AG09319 (cell line): ENCODE data around the gene GPR132.

ENCODE experiments used
- DNase-seq: peaks from one replicate; pipeline ENCODE4 v3.0.0-alpha.2; 2010; ENCODE audit warnings: low read depth; ENCODE audit errors: extremely low read depth
- TF ChIP-seq, protein P1 (sequence below): IDR thresholded peaks from 2 replicates; pipeline ENCODE4 v1.5.1; 2011; ENCODE audit warnings: low read depth, mild to moderate bottlenecking, inconsistent platforms, low read length, moderate library complexity

The GPR132 gene

DNA sequence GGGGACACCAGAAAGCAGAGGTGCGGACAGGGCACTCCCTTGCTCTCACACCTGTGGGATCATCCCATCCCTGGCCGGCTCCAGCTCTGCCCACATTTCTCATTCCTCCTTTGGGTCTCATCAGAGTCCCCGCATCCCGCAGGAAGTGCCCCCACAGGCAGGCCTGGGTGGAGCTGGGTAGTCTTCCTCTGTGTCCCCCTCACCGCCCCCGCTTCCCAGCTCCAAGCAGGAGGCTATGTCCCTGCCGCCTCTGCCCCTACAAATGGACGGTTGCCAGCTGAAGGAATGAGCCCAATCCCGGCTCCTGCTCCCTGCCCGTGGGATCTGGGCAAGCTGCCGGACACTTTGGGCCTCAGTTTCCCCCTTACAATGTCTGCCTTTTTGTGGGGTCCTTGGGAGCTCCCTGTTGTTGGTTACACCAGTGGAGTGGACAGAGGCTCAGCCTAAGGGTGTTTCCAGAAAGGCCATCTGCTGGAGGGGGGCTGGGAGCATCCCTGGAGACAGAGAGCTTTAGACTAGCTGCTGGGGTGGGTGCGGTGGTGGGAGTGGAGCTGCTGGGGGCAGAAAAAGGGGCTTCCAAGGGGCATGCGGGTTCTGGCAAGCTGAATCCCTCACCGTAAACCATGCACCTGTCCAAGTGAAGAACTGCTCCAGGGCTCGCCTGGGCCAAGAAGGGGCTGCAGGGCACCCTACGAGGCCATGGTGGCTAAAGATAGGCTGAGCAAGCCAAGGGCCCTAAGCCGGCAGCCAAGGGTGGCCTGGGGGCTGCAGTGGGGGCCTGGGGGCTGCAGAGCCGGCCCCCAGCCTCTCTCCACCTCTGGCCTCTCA is 7.9 kb upstream of the GPR132 start:
- no peak for DNase-seq
- TF ChIP-seq, protein P1, sequence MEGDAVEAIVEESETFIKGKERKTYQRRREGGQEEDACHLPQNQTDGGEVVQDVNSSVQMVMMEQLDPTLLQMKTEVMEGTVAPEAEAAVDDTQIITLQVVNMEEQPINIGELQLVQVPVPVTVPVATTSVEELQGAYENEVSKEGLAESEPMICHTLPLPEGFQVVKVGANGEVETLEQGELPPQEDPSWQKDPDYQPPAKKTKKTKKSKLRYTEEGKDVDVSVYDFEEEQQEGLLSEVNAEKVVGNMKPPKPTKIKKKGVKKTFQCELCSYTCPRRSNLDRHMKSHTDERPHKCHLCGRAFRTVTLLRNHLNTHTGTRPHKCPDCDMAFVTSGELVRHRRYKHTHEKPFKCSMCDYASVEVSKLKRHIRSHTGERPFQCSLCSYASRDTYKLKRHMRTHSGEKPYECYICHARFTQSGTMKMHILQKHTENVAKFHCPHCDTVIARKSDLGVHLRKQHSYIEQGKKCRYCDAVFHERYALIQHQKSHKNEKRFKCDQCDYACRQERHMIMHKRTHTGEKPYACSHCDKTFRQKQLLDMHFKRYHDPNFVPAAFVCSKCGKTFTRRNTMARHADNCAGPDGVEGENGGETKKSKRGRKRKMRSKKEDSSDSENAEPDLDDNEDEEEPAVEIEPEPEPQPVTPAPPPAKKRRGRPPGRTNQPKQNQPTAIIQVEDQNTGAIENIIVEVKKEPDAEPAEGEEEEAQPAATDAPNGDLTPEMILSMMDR, result no peak

DNA sequence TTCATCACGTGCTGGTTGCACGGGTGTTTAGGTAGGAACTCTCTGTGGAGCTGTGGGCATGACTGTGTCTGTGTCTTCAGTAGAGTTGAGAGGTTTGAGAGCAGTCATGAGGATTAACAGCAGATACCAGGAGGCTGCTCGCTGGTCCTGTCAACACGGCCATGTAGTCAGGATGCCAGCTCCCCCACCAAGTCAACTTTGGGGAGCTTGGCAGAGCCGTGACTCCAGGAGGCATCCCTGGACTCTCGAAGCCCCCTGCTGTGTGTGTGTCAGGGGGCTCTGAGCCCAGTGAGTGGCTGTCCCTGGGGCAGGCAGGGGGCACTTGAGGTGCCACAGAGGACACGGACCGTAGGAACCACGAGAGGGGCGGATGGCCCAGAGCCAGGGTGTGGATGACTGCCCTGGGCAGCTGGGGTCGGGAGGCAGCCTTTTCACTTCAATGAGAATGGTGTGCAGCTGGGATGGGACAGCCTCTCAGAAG is 7.2 kb upstream of the GPR132 start:
- TF ChIP-seq, protein P1, result no peak
- DNase-seq, result no peak

DNA sequence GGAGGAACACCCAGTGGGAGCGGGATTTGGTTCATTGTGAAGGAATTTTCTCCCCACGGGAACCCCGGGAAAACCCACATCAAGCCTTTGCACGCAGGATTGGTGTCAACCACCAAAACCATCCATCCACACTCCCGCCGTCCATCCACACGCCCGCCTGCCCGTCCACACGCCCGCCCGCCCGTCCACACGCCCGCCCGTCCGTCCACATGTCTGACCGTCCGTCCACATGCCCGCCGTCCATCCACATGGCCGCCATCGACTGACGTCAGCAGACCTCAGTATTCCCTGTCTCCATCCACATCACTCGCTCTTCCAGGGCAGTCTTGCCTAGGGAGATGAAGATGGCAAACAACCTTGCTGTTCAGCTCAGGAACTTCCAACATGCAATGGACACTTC is 6.7 kb upstream of the GPR132 start:
- TF ChIP-seq, protein P1, result no peak
- no peak for DNase-seq

DNA sequence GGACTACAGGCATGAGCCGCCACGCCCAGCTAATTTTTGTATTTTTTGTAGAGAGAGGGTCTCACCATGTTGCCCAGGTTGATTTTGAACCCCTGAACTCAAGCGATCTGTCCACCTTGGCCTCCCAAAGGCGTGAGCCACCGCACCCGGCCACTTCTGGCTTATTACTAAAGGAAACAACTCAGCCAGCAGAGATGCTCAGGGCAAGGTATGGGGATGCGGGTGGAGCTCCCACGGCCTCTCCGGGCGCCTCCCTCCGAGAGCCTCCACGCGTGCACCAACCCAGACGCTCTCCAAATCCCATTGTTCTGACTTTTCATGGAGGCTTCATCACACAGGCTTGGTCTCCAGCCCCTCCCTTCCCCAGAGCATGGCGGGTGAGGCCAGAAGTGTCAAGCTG is 6.1 kb upstream of the GPR132 start:
- no peak for DNase-seq
- TF ChIP-seq, protein P1, result no peak

DNA sequence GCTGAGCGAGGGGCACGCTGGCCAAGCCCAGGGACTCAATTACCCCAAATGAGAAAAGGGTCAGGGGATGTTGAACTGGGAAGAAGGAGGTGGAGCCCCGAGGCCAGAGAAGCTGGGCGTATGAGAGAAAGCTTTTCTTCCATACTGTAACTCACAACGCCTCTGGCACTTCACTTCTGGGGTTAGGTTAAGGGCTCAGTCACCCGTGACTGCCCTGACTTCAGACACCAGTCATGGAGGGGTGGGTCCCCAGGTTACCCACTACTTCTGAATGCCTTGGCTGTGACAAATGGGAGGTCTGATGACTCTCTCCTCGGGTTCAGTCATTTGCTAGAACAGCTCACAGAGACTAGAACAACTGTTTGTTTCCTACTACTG is 5.5 kb upstream of the GPR132 start:
- TF ChIP-seq, protein P1, result no peak
- DNase-seq, result no peak

DNA sequence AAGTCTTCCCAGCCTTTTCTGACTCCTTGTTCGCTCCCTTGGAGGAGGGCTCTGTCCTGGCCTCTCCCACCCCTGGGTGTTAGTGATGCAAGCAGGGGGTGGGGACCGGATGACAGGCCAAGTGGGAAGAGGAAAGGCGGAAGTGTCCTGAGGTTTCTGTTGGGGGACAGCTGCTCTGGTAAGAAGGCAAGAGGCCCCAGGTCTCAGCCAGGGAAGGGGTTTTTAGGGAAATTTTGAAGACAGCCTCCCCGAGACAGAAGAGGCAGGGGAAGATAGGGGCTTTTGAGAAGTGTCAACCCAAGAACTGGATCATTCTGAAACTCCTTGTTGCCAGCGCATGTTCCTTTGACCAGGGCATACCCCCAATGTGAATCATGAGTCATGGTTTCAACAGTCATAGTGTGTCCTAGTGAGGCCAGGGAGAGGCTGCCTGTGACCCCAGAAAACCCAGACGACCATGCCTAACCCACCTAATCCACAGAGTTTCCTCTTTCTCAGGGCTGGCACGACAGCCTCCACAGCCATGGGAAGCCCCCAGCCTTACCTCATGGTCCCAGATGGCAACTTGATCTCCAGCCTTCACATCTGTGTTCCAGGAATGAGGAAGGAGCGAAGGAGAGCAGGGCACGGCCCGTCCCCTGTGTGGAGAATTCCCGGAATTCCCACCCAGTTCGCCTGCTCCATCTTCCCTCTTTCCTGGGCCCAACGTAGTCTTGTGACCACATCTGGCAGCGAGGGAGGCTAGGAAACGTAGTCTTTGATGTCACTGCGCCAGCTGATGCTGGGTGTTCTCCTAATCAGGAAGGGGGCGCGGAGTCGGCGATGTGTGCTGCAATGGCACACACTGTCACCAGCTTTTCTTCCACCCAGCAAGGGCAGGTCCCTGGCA is 4.9 kb upstream of the GPR132 start:
- TF ChIP-seq, protein P1, result no peak
- DNase-seq, result no peak

DNA sequence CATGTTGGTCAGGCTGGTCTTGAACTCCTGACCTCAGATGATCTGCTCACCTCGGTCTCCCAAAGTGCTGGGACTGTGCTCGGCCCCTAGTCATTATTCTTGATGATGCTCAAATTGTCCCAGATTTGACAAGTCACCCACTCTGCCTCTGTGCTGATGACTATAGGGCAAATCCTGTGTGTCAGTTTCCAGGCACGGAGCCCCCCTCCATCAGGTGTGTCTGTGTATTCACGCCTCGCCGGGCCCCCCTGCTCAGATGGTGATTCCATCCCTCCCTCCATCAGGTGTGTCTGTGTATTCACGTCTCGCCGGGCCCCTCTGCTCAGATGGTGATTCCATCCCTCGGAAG is 4.3 kb upstream of the GPR132 start:
- TF ChIP-seq, protein P1, result no peak
- DNase-seq, result no peak
